Renal cortex interstitium (tissue), 3 donors: ENCODE data around the gene CENPI. TPM values are rescaled to one million over a fixed set of nuclear protein-coding genes. Genes with fewer than 3 reads are reported as not detected.

ENCODE experiments used
- polyA plus RNA-seq, 3 donors: library from polyadenylated mRNA; unstranded; fragments of 120-200 nt; gene quantifications; one replicate each; pipeline ENCODE4 v1.2.1, GENCODE V29; 2013; ENCODE audit not compliant: insufficient read length in 3 of 3

The CENPI gene
- polyA plus RNA-seq, 3 donors, result 7.4 to 11.4 (median 9.4) TPM

Other genes starting within 250 kb of the CENPI start
- gene NOX1, start 223.8 kb upstream of the CENPI start, polyA plus RNA-seq, result under 1 TPM; 0.69 to 0.90 (median 0.79) TPM
- gene XKRX, start 169.3 kb upstream of the CENPI start, polyA plus RNA-seq, result under 1 TPM; 0.27 to 0.39 (median 0.31) TPM
- gene ARL13A, start 128.5 kb upstream of the CENPI start, polyA plus RNA-seq, result under 1 TPM in 2 of 3 donors, not detected in 1; 0.09 to 0.42 TPM
- 10 to 100 TPM; 10.9 to 12.1 (median 11.3) TPM for gene TRMT2B, start 46.1 kb upstream of the CENPI start, polyA plus RNA-seq
- gene TMEM35A, start 19.3 kb upstream of the CENPI start, polyA plus RNA-seq, result 1 to 10 TPM; 8.1 to 9.3 (median 8.9) TPM
- gene DRP2, start 121.6 kb downstream of the CENPI start, polyA plus RNA-seq, result 1 to 10 TPM; 1.6 to 2.7 (median 1.6) TPM
- under 1 TPM; 0.45 to 0.62 (median 0.57) TPM for gene TAF7L, start 193.1 kb downstream of the CENPI start, polyA plus RNA-seq